Activated effector memory CD4-positive, alpha-beta T cell treated with Interleukin-2 at 50 U/mL for 16 hours (primary cell): ENCODE data around the gene MAG.
A peak's percentile ranks its signal among the peaks of the same experiment; 100 is the strongest.

Source experiments
- DNase-seq: peaks from one replicate; pipeline ENCODE4 v3.0.0-alpha.2; 2020

The MAG gene

DNA sequence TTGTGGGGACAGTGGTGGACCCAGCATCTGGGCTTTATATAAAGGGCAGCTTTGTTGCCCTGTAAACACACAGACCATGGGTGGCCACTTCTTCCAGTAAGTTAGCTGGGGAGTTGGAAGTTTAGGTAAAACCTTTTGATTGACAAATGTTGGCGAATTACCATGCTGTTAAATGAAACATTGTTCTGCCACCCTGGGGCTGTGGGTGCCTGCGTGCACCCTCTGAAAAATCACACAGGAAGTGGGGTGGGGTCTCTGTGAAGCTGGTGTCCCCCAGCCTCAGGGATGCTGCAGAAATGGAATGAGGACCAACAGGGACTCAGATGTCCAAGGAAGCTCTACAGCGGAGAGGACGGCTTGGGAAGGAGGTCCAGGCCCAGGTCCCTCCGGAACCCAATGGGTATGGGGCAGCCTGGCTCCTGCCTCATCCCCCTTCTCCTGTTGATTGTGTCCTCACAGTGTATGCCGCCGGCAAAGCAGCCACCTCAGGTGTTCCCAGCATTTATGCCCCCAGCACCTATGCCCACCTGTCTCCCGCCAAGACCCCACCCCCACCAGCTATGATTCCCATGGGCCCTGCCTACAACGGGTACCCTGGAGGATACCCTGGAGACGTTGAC lies 26.0 kb upstream of the MAG start:
- no peak for DNase-seq

DNA sequence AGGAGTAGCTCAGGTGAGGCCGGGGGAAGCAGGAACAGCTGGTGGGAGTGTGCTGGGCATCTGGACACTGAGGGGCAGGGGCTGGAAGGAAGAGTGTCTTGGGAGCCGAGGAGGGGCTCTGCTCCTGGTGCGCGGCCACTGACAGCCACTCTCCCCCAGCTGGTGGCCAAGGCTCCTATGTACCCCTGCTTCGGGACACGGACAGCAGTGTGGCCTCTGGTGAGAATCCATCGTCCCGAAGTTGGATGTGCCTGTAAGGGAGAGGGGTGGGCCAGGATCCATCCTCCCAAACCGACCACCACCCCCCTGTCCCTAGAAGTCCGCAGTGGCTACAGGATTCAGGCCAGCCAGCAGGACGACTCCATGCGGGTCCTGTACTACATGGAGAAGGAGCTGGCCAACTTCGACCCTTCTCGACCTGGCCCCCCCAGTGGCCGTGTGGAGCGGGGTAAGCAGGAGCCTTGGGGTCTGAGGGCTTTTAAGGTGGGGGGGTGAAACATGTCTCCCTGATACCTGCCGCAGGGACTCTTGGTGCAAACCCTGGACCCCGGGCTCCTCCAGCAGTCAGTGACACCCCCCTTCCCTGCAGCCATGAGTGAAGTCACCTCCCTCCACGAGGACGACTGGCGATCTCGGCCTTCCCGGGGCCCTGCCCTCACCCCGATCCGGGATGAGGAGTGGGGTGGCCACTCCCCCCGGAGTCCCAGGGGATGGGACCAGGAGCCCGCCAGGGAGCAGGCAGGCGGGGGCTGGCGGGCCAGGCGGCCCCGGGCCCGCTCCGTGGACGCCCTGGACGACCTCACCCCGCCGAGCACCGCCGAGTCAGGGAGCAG lies 25.2 kb upstream of the MAG start:
- no peak for DNase-seq

DNA sequence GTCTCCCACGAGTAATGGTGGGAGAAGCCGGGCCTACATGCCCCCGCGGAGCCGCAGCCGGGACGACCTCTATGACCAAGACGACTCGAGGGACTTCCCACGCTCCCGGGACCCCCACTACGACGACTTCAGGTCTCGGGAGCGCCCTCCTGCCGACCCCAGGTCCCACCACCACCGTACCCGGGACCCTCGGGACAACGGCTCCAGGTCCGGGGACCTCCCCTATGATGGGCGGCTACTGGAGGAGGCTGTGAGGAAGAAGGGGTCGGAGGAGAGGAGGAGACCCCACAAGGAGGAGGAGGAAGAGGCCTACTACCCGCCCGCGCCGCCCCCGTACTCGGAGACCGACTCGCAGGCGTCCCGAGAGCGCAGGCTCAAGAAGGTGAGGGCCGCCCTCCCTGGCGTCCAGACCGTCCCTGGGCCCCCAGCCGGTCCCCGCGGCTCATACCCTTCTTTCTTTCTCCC lies 24.6 kb upstream of the MAG start:
- DNase-seq, result no peak

DNA sequence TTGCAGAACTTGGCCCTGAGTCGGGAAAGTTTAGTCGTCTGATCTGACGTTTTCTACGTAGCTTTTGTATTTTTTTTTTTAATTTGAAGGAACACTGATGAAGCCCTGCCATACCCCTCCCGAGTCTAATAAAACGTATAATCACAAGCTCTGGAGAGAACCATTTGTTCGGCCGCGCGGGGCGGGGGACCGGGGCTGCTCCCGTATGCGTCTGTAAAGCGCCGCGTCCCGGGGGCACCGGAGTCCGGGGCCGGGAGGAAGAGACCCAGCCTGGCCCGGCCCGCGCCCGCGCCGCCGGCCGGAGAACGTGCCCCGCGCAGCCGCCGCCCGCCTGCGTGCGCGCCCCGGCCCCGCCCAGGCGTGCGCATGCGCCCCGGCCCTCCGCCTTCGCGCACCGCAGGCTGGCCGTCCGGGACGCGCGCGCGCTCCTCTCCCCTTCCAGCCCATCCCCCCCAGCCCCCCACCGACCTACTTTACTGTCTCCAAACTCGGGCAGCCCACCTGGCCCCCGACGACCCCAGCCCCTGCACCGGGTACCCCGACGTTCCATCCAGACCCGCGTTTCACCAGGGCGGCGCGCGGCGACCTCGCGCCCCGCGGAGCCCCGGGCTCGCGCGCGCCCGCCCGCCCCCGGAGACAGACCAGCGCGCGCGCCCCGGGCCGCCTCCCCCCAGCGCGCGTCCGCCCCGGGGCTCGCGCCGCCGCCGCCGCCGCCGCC lies 24.0 kb upstream of the MAG start:
- peak; percentile 74 for DNase-seq

DNA sequence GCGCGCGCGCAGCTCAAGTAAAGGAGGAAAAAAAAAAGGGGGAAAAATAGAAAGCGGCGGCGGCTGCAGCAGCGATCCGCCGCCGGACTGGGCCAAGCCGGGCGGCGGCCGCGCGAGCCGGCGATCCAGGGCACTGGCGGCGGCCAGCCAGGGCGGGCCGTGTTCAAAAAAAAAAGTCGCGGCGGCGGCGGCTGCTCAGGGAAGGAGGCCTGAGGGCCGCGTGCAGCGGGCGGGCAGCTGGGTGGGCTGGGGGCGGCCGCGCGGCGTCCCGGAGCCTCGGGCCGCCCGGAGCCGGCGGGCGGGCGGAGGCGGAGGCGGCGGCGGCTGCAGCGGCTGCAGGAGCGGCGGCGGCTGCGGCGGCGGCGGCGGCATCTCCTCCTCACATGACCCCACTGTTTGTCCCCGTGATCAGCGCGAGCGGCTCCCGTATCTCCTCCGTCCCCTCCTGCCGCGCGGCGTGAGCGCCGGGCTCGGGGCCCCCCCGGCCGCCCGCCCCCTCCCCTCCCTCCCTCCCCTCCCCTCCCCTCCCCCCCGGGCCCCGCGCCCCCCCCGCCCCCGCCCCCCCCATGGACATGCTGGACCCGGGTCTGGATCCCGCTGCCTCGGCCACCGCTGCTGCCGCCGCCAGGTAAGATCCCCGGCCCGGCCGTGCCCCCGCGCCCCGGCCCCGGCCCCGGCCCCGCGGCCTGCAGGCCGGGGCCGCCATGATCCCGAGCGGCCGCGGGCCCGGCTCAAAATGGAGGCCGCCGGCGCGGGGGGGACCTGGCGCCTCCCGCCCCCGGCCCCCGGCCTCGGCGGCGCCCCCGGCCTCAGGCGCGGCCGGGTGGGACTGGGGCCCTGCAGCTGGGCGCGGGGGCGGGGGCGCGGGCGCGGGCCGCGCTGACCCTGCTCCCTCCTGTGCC lies 23.2 kb upstream of the MAG start, which contains the start of gene USF2:
Gene USF2, plus strand, starts transcription at position 427 of the 902 bp plus-strand sequence. Its CDS starts 140 bp downstream, at position 567.
- DNase-seq, result peak; percentile 52

DNA sequence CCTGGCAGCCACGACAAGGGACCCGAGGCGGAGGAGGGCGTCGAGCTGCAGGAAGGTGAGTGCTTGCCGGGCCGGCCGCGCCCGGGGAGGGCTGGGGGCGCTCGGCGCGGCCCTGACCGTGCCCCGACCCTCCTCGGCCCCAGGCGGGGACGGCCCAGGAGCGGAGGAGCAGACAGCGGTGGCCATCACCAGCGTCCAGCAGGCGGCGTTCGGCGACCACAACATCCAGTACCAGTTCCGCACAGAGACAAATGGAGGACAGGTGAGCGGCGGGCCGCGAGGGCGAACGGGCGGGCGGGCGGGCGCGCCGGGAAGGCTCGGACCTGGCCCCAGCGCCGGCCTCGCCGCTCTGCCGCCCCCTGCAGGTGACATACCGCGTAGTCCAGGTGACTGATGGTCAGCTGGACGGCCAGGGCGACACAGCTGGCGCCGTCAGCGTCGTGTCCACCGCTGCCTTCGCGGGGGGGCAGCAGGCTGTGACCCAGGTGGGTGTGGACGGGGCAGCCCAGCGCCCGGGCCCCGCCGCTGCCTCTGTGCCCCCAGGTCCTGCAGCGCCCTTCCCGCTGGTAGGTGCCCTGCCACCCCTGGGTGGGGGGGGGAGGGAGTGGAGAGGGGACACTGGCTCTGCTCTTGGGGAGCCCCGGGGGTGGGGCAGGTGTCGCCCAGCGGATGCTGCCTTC lies 22.4 kb upstream of the MAG start:
- DNase-seq, result peak; percentile 62

DNA sequence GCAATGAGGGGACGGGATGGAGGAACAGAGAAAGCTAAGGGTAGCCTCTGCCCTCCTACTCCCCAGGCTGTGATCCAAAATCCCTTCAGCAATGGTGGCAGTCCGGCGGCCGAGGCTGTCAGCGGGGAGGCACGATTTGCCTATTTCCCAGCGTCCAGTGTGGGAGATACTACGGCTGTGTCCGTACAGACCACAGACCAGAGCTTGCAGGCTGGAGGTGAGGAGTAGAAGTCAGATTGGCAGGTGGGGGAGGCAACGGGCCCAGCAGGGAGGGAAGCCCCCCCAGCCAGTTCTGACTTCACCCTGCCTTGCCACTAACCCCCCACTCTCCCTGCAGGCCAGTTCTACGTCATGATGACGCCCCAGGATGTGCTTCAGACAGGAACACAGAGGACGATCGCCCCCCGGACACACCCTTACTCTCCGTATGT lies 21.6 kb upstream of the MAG start:
- no peak for DNase-seq

DNA sequence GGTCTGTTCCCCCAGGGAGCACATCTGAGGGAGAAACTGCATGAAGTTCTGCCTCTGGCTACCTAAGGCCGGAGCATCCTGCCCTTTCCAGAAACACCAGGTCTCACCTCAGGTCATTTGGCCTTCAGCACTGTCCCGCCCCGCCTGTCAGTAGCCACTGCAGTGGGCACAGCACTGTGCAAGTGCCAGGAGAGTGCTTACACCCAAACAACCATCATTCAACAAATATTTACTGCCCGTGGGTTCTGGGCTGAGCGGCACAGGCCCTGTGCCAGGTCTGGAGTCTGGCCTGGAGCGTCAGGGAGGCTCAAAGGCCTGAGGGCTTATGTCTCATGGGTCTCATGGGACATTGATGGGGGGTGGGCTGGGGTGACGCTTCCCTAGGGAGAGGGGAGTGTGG lies 20.4 kb upstream of the MAG start:
- no peak for DNase-seq

DNA sequence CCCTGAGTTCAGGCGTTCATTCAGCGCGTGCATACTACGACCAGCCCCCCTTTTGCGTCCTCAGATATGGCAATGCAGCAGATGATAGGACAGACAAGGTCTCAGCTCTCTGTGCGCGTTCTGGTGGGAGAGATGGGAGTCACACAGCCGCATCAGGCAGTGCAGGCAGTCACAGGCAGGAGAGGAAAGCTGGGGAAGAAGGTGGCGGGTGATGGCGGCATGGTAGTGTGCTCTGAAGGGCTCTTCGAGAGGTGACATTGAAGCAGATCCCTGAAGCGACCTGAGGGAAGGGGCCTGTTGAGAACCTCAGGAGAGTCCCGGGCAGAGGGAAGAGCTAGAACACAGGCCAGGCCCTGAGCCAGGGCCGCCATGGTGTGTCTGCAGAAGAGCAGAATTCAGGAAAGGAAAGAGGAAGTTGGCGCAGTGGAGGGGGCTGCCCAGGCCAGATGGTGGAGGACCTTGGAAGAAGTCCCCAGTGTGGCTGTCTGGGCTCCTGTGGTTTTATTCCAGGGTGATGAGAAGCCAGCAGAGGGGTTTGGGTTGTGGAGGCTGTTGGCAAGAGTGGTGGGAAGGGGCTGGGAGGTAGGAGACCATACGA lies 19.7 kb upstream of the MAG start:
- no peak for DNase-seq

DNA sequence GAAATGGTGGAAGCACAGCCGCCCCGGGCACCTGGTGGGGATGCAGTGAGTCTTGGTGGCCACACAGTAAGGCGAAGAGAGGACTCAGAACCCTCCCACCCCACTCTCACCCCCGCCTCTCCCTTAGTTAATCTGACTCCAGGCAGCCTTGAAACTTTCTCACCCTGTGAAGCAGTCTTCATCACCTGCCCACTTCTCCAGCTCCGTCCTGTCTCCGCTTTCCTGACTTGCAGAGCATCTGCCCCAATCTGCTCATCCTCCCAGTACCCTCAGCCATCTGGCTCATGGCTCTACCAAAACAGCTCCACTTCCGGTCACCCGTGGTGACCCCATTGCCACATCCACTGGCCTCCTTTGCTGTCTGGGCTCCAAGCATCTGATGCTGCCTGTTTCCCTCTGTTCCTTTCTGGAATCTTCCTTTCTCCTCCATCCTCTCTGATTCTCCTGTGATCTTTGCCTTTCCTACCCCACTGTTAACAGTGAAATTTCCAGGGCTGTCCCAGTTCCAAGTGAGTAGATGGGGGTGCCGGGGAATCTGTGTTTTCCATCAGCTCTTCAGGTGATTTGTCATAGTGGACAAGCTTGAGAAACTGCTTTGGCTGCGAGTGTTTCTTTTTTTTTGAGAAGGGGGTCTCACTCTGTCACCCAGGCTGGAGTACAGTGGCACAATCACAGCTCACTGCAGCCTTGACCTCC lies 18.9 kb upstream of the MAG start:
- DNase-seq, result no peak

DNA sequence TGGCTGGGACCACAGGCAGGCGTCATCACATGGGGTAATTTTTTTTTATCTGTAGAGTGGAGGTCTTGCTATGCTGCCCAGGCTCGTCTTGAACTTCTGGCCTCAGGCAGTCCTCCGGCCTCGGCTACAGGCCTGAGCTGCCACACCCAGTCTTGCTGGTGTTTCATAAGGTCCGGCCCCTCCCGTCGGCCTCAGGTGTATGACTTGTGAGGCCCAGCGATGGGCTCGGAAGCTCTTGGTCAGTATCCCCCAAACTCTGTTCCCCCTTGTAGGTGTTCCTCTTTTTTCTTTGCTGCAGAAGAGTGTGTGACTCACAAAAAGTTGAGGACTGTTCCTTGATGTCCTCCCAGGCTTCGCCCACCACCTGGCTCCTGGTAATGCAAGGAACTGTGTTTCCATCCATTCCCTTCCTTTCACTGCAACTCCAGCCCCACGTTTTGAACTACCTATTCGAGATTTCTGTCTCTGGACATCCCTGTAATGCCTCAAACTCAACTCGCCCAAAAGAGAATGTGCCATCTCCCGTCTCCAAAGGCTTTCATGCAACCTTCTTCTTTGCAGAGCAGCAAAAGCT lies 18.2 kb upstream of the MAG start:
- DNase-seq, result no peak

DNA sequence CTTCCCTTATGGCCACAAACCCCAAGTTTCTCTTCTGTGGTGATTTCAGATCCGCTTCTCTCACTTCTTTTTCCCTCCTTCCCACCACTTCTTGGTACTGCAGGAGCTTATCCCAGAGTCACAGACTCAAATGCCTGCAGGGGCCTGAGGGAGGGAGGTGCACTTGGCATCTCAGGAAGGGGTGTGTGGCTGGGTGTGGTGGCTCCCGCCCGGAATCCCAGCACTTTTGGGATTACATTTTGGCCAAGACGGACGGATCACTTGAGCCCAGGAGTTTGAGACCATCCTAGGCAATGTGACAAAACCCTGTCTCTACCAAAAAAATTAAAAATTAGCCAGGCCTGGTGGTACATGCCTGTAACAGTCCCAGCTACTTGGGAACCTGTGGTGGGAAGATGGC lies 17.6 kb upstream of the MAG start:
- DNase-seq, result no peak

DNA sequence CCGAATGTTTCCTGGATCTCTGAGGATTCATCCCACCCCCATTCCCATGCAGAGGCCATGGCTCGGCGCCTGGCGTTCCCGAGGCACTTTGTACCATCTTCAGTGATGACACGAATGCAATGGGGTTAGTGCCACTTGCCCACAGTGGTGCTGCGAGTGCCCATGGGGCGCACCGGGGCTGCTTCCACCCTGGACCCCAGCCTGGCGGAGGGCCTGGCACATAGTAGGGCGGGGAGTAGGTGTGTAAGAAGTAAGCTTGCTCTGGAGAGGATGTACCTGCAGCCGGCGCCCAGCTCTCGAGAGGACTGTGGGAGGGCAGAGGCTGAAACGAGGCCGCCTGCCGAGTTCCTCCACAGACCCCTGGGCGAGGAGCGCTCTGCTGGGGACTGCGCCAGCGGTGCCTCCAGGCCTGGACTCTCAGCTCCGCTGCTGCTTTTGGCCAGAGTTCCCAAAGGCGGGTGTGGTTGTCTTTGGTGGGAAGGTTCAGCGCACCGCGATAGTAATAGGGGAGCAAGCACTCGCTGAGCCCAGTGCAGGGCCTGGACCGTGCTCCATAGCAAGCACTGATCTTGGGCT lies 15.2 kb upstream of the MAG start:
- DNase-seq, result no peak

DNA sequence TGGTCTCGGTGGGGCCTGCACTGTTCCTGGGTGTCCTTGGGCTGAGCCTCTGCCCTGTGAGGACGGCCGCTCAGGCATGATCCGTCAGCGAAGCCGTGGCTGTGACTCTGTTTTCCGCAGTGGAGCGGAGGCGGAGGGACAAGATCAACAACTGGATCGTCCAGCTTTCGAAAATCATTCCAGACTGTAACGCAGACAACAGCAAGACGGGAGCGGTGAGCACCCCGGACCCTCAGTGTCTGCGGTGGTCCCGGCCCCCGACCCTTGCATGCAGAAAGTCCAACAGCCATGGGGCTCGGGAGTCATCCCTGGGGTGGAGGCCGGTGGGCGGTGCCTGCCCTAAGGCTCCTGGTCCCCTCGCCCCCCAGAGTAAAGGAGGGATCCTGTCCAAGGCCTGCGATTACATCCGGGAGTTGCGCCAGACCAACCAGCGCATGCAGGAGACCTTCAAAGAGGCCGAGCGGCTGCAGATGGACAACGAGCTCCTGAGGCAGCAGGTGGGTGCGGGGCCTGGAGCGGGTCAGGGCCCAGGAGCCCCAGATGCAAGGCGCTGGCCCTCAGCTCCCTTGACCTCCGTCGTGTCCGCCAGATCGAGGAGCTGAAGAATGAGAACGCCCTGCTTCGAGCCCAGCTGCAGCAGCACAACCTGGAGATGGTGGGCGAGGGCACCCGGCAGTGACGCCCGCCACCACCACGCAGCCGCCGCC lies 13.2 kb upstream of the MAG start:
- no peak for DNase-seq

DNA sequence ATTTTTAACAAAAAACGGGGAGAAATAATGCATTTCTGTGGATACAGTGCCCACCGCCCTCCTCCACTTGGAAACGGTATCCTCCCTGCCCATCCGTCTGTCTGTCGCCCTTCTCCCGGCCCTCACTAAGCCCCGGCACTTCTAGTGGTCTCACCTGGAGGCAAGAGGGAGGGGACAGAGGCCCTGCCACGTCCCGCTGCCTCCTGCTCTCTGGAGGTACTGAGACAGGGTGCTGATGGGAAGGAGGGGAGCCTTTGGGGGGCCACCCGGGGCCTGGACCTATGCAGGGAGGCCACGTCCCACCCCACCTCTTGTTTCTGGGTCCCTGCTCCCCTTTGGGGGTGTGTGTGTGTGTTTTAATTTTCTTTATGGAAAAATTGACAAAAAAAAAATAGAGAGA lies 12.6 kb upstream of the MAG start:
- DNase-seq, result no peak

DNA sequence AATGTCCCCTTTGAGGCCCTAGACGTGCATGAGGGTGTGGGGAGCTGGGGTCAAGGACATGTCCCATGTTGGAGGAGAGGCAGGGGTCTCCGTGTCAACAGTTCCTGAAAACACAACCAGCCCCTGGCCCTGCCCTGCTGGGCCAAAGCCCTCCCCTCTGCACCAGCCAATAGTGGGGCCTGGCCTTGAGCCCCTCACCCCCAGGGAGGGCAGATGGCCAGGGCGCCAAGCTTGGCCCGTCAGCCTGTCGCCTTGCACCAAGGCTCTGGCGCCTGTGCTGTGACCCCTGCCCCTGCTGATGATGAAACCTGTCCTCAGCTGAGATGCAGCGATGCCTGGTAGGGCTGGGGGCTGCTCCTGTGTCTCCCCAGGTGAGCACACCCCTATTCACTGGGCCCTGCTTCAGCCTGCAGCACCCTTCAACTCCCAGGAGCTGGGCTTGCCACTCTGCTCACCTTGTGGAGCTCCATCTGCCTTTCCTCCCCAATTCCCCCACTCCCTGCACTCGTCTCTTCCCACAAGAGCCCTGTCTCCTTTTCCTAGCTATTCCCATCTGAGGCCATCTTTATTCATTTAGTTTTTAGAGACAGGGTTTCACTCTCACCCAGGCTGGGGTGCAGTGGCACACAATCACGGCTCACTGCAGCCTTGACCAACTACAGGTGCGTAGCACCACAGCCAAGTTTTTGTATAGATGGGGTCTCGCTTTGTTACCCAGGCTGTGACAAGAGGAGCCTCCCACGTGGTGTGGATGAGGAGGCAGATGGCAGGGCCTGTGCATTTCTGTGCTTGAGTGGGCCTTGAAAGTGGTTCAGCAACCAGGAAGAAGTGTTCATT lies 11.8 kb upstream of the MAG start:
- no peak for DNase-seq

DNA sequence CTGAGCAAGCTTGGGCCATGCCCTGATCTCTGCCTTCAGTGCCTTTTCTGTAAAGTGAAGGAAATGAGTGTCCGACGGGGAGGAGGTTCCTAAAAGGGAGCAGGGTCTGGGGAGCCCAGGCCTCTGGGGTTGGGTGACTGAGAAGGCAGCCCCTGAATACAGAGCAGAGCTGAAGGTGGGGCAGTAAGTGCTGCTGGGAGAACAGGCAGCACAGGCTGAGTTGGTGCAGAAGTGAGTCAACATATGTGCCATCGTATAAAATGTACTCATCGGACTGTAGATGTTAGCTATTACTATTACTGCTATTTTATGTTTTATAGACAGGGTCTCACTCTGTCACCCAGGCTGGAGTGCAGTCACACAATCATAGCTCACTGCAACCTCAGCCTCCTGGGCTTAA lies 10.7 kb upstream of the MAG start:
- no peak for DNase-seq
